ENCODE data around the gene NPLOC4. TPM values are rescaled to one million over a fixed set of nuclear protein-coding genes. Genes with fewer than 3 reads are reported as not detected.

NPLOC4 gene
- total RNA-seq, 4 donors from 2014 or later, result 45.8 to 98.5 (median 58.1) TPM

- Histone ChIP-seq H3K4me3 (replicated peaks in 1 of 3) (no peak overlapping the region), H3K27me3 (no peaks in the 10 kb centered on the region), H3K9me3 (no peaks in the 10 kb centered on the region), H3K27ac (no peak overlapping the region), H3K4me1 (peaks cover 16 to 23% of the 10 kb centered on the region in 2 donors), H3K36me3 (no peaks in the 10 kb centered on the region)
- WGBS, 2 donors, result 81 to 93% methylated on average over 3 to 7 of the region's 7 CpGs
- TF ChIP-seq CTCF (IDR thresholded peaks at IDR 0.05) (no peak), POLR2A (IDR thresholded peaks at IDR 0.05) (no peak)
- intact Hi-C loops (cut with DNase I), result no loop called here
- DNase-seq, result no peak
Observed at GRCh38 chr17:81664051-81664470, 27.1 kb upstream of the NPLOC4 start.

GRCh38 chr17:81662002-81662401, 25.1 kb upstream of the NPLOC4 start:
- Histone ChIP-seq H3K9me3 (no peaks in the 10 kb centered on the region), H3K4me3 (replicated peaks in 1 of 3) (no peak overlapping the region), H3K27ac (no peak overlapping the region), H3K36me3 (no peaks in the 10 kb centered on the region), H3K27me3 (no peaks in the 10 kb centered on the region), H3K4me1 (peaks cover 8 to 11% of the 10 kb centered on the region in 2 donors)
- intact Hi-C loops (cut with DNase I), result no loop called here
- TF ChIP-seq POLR2A (IDR thresholded peaks at IDR 0.05) (no peak), CTCF (IDR thresholded peaks at IDR 0.05) (no peak)
- 93% methylated on average over 4 of the region's 4 CpGs for WGBS, 2 donors
- DNase-seq, result no peak

DNA sequence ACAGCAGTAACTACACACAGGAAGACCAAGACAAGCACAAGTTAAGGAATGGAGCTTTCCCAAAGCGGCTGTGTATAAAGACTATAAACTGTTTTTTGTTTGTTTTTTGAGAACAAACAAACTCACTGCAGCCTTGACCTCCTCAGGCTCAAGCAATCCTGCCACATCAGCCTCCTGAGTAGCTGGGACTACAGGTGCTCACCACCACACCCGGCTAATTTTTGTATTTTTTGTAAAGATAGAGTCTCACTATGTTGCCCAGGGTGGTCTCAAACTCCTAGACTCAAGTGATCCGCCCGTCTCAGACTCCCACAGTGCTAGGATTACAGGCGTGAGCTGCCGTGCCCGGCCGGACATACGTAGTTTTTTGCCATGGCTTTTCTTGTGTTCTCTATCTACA, 23.5 kb upstream of the NPLOC4 start:
- intact Hi-C loops (cut with DNase I), result no loop called here
- H3K27ac ChIP-seq, result no peak overlapping the region
- H3K4me1 ChIP-seq, result peaks cover 5 to 6% of the 10 kb centered on the region in 2 donors
- TF ChIP-seq CTCF (IDR thresholded peaks at IDR 0.05) (no peak), POLR2A (IDR thresholded peaks at IDR 0.05) (no peak)
- H3K36me3 ChIP-seq, result no peaks in the 10 kb centered on the region
- H3K27me3 ChIP-seq, result no peaks in the 10 kb centered on the region
- no peaks in the 10 kb centered on the region for H3K9me3 ChIP-seq
- no peak for DNase-seq
- WGBS, 2 donors, result 93 to 97% methylated on average over 9 of the region's 9 CpGs
- H3K4me3 ChIP-seq (replicated peaks in 1 of 3), result no peak overlapping the region

GRCh38 chr17:81659038-81659437, 22.1 kb upstream of the NPLOC4 start:
- no peaks in the 10 kb centered on the region for H3K9me3 ChIP-seq
- H3K36me3 ChIP-seq, result no peaks in the 10 kb centered on the region
- intact Hi-C loops (cut with DNase I), result no loop called here
- no peak overlapping the region for H3K27ac ChIP-seq
- TF ChIP-seq POLR2A (IDR thresholded peaks at IDR 0.05) (no peak), CTCF (IDR thresholded peaks at IDR 0.05) (no peak)
- no peaks in the 10 kb centered on the region for H3K4me1 ChIP-seq
- no peaks in the 10 kb centered on the region for H3K27me3 ChIP-seq
- H3K4me3 ChIP-seq (replicated peaks in 1 of 3), result no peak overlapping the region
- DNase-seq, result no peak
- 83 to 84% methylated on average over 5 of the region's 5 CpGs for WGBS, 2 donors

- Histone ChIP-seq H3K36me3 (no peaks in the 10 kb centered on the region), H3K27ac (no peak overlapping the region), H3K4me1 (no peaks in the 10 kb centered on the region), H3K4me3 (replicated peaks in 1 of 3) (no peak overlapping the region), H3K27me3 (no peaks in the 10 kb centered on the region), H3K9me3 (no peaks in the 10 kb centered on the region)
- DNase-seq, result no peak
- TF ChIP-seq CTCF (IDR thresholded peaks at IDR 0.05) (no peak), POLR2A (IDR thresholded peaks at IDR 0.05) (no peak)
- WGBS, 2 donors, result 58 to 76% methylated on average over 3 of the region's 4 CpGs
- intact Hi-C loops (cut with DNase I), result no loop called here
Observed at GRCh38 chr17:81656835-81657234, 19.9 kb upstream of the NPLOC4 start.

Measured in thyroid gland (tissue), 4 donors.